ENCODE measurements around the gene USP13.

DNA sequence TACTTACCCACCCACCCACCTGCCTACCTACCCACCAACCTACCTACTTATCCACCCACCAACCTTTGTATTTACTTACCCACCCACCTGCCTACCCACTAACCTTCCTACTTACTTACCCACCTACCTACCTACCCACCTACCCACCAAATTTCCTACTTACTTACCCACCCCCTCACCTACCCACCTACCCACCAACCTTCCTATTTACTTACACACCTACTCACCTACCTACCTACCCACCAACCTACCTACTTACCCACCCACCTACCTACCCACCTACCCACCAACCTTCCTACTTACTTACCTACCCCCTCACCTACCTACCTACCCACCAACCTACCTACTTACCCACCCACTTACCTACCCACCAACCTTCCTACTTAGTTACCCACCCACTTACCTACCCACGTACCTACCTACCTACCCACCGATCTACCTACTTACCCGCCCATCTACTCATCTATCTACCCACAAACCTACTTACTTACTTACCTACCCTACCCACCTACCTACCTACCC lies 179.6 kb downstream of the USP13 start:
- TF ChIP-seq CTCF (conservative IDR thresholded peaks at IDR 0.05; ENCODE audit: low read depth, low read length) (no peak), EZH2 (IDR thresholded peaks at IDR 0.05; ENCODE audit: borderline replicate concordance, low read depth, low read length, poor library complexity, severe bottlenecking) (no peak)
